ENCODE measurements around the gene TNFRSF8.

- TF ChIP-seq EZH2phosphoT487 (IDR thresholded peaks at IDR 0.05; ENCODE audit: low read depth, severe bottlenecking, unreplicated experiment) = no peak
- no peak for TF ChIP-seq EZH2 (IDR thresholded peaks at IDR 0.05; ENCODE audit: borderline replicate concordance)
- no peak for TF ChIP-seq CTCF (IDR thresholded peaks at IDR 0.05; ENCODE audit: poor library complexity)
These were observed 12.4 kb downstream of the TNFRSF8 start for GRCh38 chr1:12075195-12076114.

Measured in hepatocyte (in vitro differentiated cells).